Upper lobe of left lung (tissue), 6 donors: ENCODE data around the gene EPM2AIP1. TPM values are rescaled to one million over a fixed set of nuclear protein-coding genes. Genes with fewer than 3 reads are reported as not detected.

Experiments used
- ATAC-seq, 2 donors: fragments of 200-7000 bp; cut with Tn5 transposase; one replicate each; pipeline ENCODE4 v1.9.1; 2022; ENCODE audit warnings: mild to moderate bottlenecking in 2 of 2, moderate library complexity in 2 of 2; ENCODE audit not compliant: low FRiP score in 2 of 2
- DNase-seq, 2 donors: peaks; one replicate each; pipeline ENCODE4 v3.0.0-alpha.2; 2019 to 2020
- H3K27ac ChIP-seq, 4 donors: fragments of 200-600 bp; sonication (generic); one replicate each; pipeline ENCODE4 v1.5.1; 2016 to 2019
- H3K27me3 ChIP-seq, 4 donors: fragments of 200-600 bp; sonication (generic); one replicate each; pipeline ENCODE4 v1.5.1; 2017 to 2019
- H3K36me3 ChIP-seq, 4 donors: fragments of 200-600 bp; sonication (generic); one replicate each; pipeline ENCODE4 v1.5.1; 2016 to 2019
- H3K4me1 ChIP-seq, 4 donors: fragments of 200-600 bp; sonication (generic); one replicate each; pipeline ENCODE4 v1.5.1; 2018 to 2019
- H3K4me3 ChIP-seq, 4 donors: fragments of 200-600 bp; sonication (generic); one replicate each; pipeline ENCODE4 v1.5.1; 2017 to 2019; ENCODE audit warnings: mild to moderate bottlenecking in 2 of 4, moderate library complexity in 1 of 4
- H3K9me3 ChIP-seq, 4 donors: fragments of 200-600 bp; sonication (generic); one replicate each; pipeline ENCODE4 v1.5.1; 2018 to 2019
- CTCF ChIP-seq, 6 experiments: fragments of 450-650 bp in 4 of 6; fragments of 200-600 bp in 2 of 6; sonication (generic) in 2 of 6; IDR thresholded peaks; one replicate each; pipeline ENCODE4 v1.5.1; 2016 to 2019; ENCODE audit warnings: antibody characterized with exemption in 6 of 6
- EP300 ChIP-seq, 4 donors: sonication (generic); formaldehyde crosslinking; IDR thresholded peaks; one replicate each; pipeline ENCODE4 v1.5.1; 2017; ENCODE audit warnings: antibody characterized with exemption in 4 of 4, control low read depth in 2 of 4
- POLR2A ChIP-seq, 4 donors: fragments of 450-650 bp; IDR thresholded peaks; one replicate each; pipeline ENCODE4 v1.5.1; 2016 to 2017; ENCODE audit warnings: antibody characterized with exemption in 4 of 4, mild to moderate bottlenecking in 2 of 4
- POLR2AphosphoS5 ChIP-seq, 2 donors: sonication (generic); formaldehyde crosslinking; IDR thresholded peaks; one replicate each; pipeline ENCODE4 v1.5.1; 2017; ENCODE audit warnings: antibody characterized with exemption in 2 of 2
- WGBS, 2 donors: methylation state at CpG; one replicate each; pipeline ENCODE4 v1.1.5; 2017 to 2018; 5-methylcytosine and 5-hydroxymethylcytosine counted together
- total RNA-seq, 6 donors: library from RNA; depleted of rRNA in 4 of 6; stranded (reverse); fragments of >200 nt in 4 of 6; gene quantifications; one replicate each; pipeline versions ENCODE4 v1.1.0 to v1.2.1, GENCODE V29; 2016 to 2021
- donor health status: DM: no; HTN: no; CAD: no; lungs with moderate emphysema.
- donor health status: DM: no; HTN: yes; CAD: no; lungs with severe emphysema.

Gene EPM2AIP1
- total RNA-seq, 6 donors from 2014 or later = 12.5 to 44.0 (median 18.1) TPM

- TF ChIP-seq POLR2AphosphoS5 (IDR thresholded peaks at IDR 0.05) (no peak), CTCF (IDR thresholded peaks at IDR 0.05) (no peak), EP300 (IDR thresholded peaks at IDR 0.05) (no peak), POLR2A (IDR thresholded peaks at IDR 0.05) (no peak)
- DNase-seq = peak in 1 of 2 donors; percentile 39
- Histone ChIP-seq H3K36me3 (peaks cover 0 to 2% (median 0%) of the 10 kb centered on the region in 4 donors), H3K9me3 (no peaks in the 10 kb centered on the region), H3K4me1 (peaks cover 9 to 14% (median 12%) of the 10 kb centered on the region in 4 donors), H3K27ac (no peak overlapping the region), H3K4me3 (no peak overlapping the region), H3K27me3 (no peaks in the 10 kb centered on the region)
- peak; percentile 69 to 72 for ATAC-seq
- WGBS, 2 donors = 20 to 24% methylated on average over 4 of the region's 4 CpGs
These were observed 23.1 kb downstream of the EPM2AIP1 start for GRCh38 chr3:36969540-36970432.

GRCh38 chr3:36969085-36969484 is 23.8 kb downstream of the EPM2AIP1 start:
- TF ChIP-seq CTCF (IDR thresholded peaks at IDR 0.05) = no peak
- no peak for TF ChIP-seq POLR2A (IDR thresholded peaks at IDR 0.05)
- no peak for TF ChIP-seq EP300 (IDR thresholded peaks at IDR 0.05)
- no peak for TF ChIP-seq POLR2AphosphoS5 (IDR thresholded peaks at IDR 0.05)
- DNase-seq (no peak), ATAC-seq (no peak)
- Histone ChIP-seq H3K9me3 (no peaks in the 10 kb centered on the region), H3K36me3 (peaks cover 0 to 2% (median 0%) of the 10 kb centered on the region in 4 donors), H3K27ac (no peak overlapping the region), H3K4me1 (peaks cover 9 to 16% (median 12%) of the 10 kb centered on the region in 4 donors), H3K27me3 (no peaks in the 10 kb centered on the region), H3K4me3 (no peak overlapping the region)
- 80 to 86% methylated on average over 4 of the region's 4 CpGs for WGBS, 2 donors

GRCh38 chr3:36965440-36965839 is 27.5 kb downstream of the EPM2AIP1 start:
- ATAC-seq (no peak), DNase-seq (peak in 1 of 2 donors; percentile 75)
- peaks cover 9 to 16% (median 12%) of the 10 kb centered on the region in 4 donors for H3K4me1 ChIP-seq
- peak overlapping the region; percentile 42 to 68 (median 62) for H3K27ac ChIP-seq
- H3K36me3 ChIP-seq = no peaks in the 10 kb centered on the region
- H3K9me3 ChIP-seq = no peaks in the 10 kb centered on the region
- TF ChIP-seq POLR2A (IDR thresholded peaks at IDR 0.05) (peak in 1 of 4 donors; percentile 26), CTCF (IDR thresholded peaks at IDR 0.05) (peak in 1 of 6 experiments; percentile 22), POLR2AphosphoS5 (IDR thresholded peaks at IDR 0.05) (peak in 1 of 2 donors; percentile 33), EP300 (IDR thresholded peaks at IDR 0.05) (peak in 2 of 4 donors; percentile 48 to 88)
- 65 to 66% methylated on average over 3 of the region's 3 CpGs for WGBS, 2 donors
- H3K4me3 ChIP-seq = peak overlapping the region in 1 of 4 donors; percentile 8
- H3K27me3 ChIP-seq = no peaks in the 10 kb centered on the region

GRCh38 chr3:36964817-36965216 is 28.1 kb downstream of the EPM2AIP1 start:
- peaks cover 6 to 13% (median 7%) of the 10 kb centered on the region in 4 donors for H3K4me1 ChIP-seq
- no peaks in the 10 kb centered on the region for H3K36me3 ChIP-seq
- H3K27ac ChIP-seq = peak overlapping the region; percentile 31 to 66 (median 62)
- H3K27me3 ChIP-seq = no peaks in the 10 kb centered on the region
- no peak for DNase-seq
- H3K4me3 ChIP-seq = no peak overlapping the region
- TF ChIP-seq POLR2A (IDR thresholded peaks at IDR 0.05) (no peak), CTCF (IDR thresholded peaks at IDR 0.05) (no peak), POLR2AphosphoS5 (IDR thresholded peaks at IDR 0.05) (no peak), EP300 (IDR thresholded peaks at IDR 0.05) (no peak)
- ATAC-seq = no peak
- no peaks in the 10 kb centered on the region for H3K9me3 ChIP-seq
